BLaER1 (cell line): ENCODE measurements around the gene MYH3.
A peak's percentile ranks its signal among the peaks of the same experiment; 100 is the strongest.

Experiments
- H3K27ac ChIP-seq: shearing (Covaris generic); formaldehyde crosslinking; 2 replicates; pipeline ENCODE4 v1.8.1; 2022
- H3K27me3 ChIP-seq: shearing (Covaris generic); formaldehyde crosslinking; 2 replicates; pipeline ENCODE4 v1.8.1; 2022
- H3K36me3 ChIP-seq: shearing (Covaris generic); formaldehyde crosslinking; 2 replicates; pipeline ENCODE4 v1.8.1; 2022
- H3K4me1 ChIP-seq: shearing (Covaris generic); formaldehyde crosslinking; 2 replicates; pipeline ENCODE4 v1.8.1; 2022
- H3K4me2 ChIP-seq: shearing (Covaris generic); formaldehyde crosslinking; 2 replicates; pipeline ENCODE4 v1.8.1; 2022
- H3K4me3 ChIP-seq: shearing (Covaris generic); formaldehyde crosslinking; 2 replicates; pipeline ENCODE4 v1.8.1; 2022
- H3K9ac ChIP-seq: shearing (Covaris generic); formaldehyde crosslinking; 2 replicates; pipeline ENCODE4 v1.8.1; 2022
- H3K9me3 ChIP-seq: shearing (Covaris generic); formaldehyde crosslinking; 2 replicates; pipeline ENCODE4 v1.8.1; 2022
- H4K20me1 ChIP-seq: shearing (Covaris generic); formaldehyde crosslinking; 2 replicates; pipeline ENCODE4 v1.8.1; 2022
- Cebpa-rat ChIP-seq: shearing (Covaris generic); IDR thresholded peaks from 2 replicates; pipeline ENCODE4 v1.8.1; 2022

Gene MYH3

GRCh38 chr17:10605221-10605783, 51.8 kb downstream of the MYH3 start:
- no peak for TF ChIP-seq Cebpa-rat
- H3K9me3 ChIP-seq = no peaks in the 10 kb centered on the region
- no peak overlapping the region for H3K9ac ChIP-seq
- no peak overlapping the region for H3K4me2 ChIP-seq
- no peaks in the 10 kb centered on the region for H3K4me1 ChIP-seq
- no peaks in the 10 kb centered on the region for H4K20me1 ChIP-seq
- no peak overlapping the region for H3K4me3 ChIP-seq
- H3K27ac ChIP-seq = no peak overlapping the region
- H3K27me3 ChIP-seq = no peaks in the 10 kb centered on the region
- no peaks in the 10 kb centered on the region for H3K36me3 ChIP-seq

GRCh38 chr17:10604521-10604920, 52.6 kb downstream of the MYH3 start:
- no peaks in the 10 kb centered on the region for H3K9me3 ChIP-seq

GRCh38 chr17:10603931-10604330, 53.2 kb downstream of the MYH3 start:
- no peaks in the 10 kb centered on the region for H4K20me1 ChIP-seq
- H3K4me2 ChIP-seq = no peak overlapping the region
- no peaks in the 10 kb centered on the region for H3K27me3 ChIP-seq
- no peak overlapping the region for H3K27ac ChIP-seq
- H3K36me3 ChIP-seq = no peaks in the 10 kb centered on the region
- H3K4me3 ChIP-seq = no peak overlapping the region
- H3K4me1 ChIP-seq = no peaks in the 10 kb centered on the region
- TF ChIP-seq Cebpa-rat = no peak
- H3K9ac ChIP-seq = no peak overlapping the region
- H3K9me3 ChIP-seq = no peaks in the 10 kb centered on the region

More at GRCh38 chr17:10604521-10604920, 52.6 kb downstream of the MYH3 start:
- no peak overlapping the region for H3K4me2 ChIP-seq
- H3K4me3 ChIP-seq = no peak overlapping the region
- no peak overlapping the region for H3K9ac ChIP-seq
- H3K4me1 ChIP-seq = no peaks in the 10 kb centered on the region
- H4K20me1 ChIP-seq = no peaks in the 10 kb centered on the region
- no peak overlapping the region for H3K27ac ChIP-seq
- no peaks in the 10 kb centered on the region for H3K27me3 ChIP-seq
- H3K36me3 ChIP-seq = no peaks in the 10 kb centered on the region
- no peak for TF ChIP-seq Cebpa-rat

- Histone ChIP-seq H3K27ac (no peak overlapping the region), H4K20me1 (no peaks in the 10 kb centered on the region), H3K4me3 (no peak overlapping the region), H3K27me3 (no peaks in the 10 kb centered on the region), H3K4me1 (no peaks in the 10 kb centered on the region), H3K4me2 (no peak overlapping the region), H3K36me3 (no peaks in the 10 kb centered on the region), H3K9ac (no peak overlapping the region), H3K9me3 (no peaks in the 10 kb centered on the region)
- TF ChIP-seq Cebpa-rat = no peak
These were observed 56.5 kb downstream of the MYH3 start for GRCh38 chr17:10600571-10600970.

- no peaks in the 10 kb centered on the region for H3K27me3 ChIP-seq
- H3K9me3 ChIP-seq = no peaks in the 10 kb centered on the region
- no peaks in the 10 kb centered on the region for H3K4me1 ChIP-seq
- H3K4me3 ChIP-seq = no peak overlapping the region
- no peak overlapping the region for H3K4me2 ChIP-seq
- TF ChIP-seq Cebpa-rat = no peak
- no peaks in the 10 kb centered on the region for H3K36me3 ChIP-seq
- H3K27ac ChIP-seq = no peak overlapping the region
- no peak overlapping the region for H3K9ac ChIP-seq
- H4K20me1 ChIP-seq = no peaks in the 10 kb centered on the region
These were observed 58.5 kb downstream of the MYH3 start for GRCh38 chr17:10598621-10599020.

GRCh38 chr17:10589553-10590145, 67.5 kb downstream of the MYH3 start:
- no peak overlapping the region for H3K9ac ChIP-seq
- no peak for TF ChIP-seq Cebpa-rat
- H3K36me3 ChIP-seq = no peaks in the 10 kb centered on the region
- no peaks in the 10 kb centered on the region for H3K4me1 ChIP-seq
- H3K4me3 ChIP-seq = no peak overlapping the region
- H4K20me1 ChIP-seq = no peaks in the 10 kb centered on the region
- H3K27ac ChIP-seq = no peak overlapping the region
- no peak overlapping the region for H3K4me2 ChIP-seq
- H3K27me3 ChIP-seq = no peaks in the 10 kb centered on the region
- H3K9me3 ChIP-seq = no peaks in the 10 kb centered on the region

GRCh38 chr17:10585529-10585928, 71.6 kb downstream of the MYH3 start:
- Histone ChIP-seq H3K4me2 (no peak overlapping the region), H3K4me1 (no peaks in the 10 kb centered on the region), H3K9me3 (no peaks in the 10 kb centered on the region), H4K20me1 (no peaks in the 10 kb centered on the region), H3K27ac (no peak overlapping the region), H3K27me3 (no peaks in the 10 kb centered on the region), H3K9ac (no peak overlapping the region), H3K4me3 (no peak overlapping the region), H3K36me3 (no peaks in the 10 kb centered on the region)
- no peak for TF ChIP-seq Cebpa-rat

- no peak overlapping the region for H3K9ac ChIP-seq
- H3K4me3 ChIP-seq = no peak overlapping the region
- no peak overlapping the region for H3K27ac ChIP-seq
- H3K27me3 ChIP-seq = no peaks in the 10 kb centered on the region
- peaks cover 10% of the 10 kb centered on the region for H3K4me1 ChIP-seq
- H3K36me3 ChIP-seq = no peaks in the 10 kb centered on the region
- no peak for TF ChIP-seq Cebpa-rat
- H4K20me1 ChIP-seq = no peaks in the 10 kb centered on the region
- H3K4me2 ChIP-seq = no peak overlapping the region
- H3K9me3 ChIP-seq = no peaks in the 10 kb centered on the region
These were observed 73.3 kb downstream of the MYH3 start for GRCh38 chr17:10583834-10584233.

- Histone ChIP-seq H3K4me2 (peak overlapping the region; percentile 42), H3K9me3 (no peaks in the 10 kb centered on the region), H3K27me3 (no peaks in the 10 kb centered on the region), H4K20me1 (no peaks in the 10 kb centered on the region), H3K4me1 (peaks cover 10% of the 10 kb centered on the region), H3K9ac (no peak overlapping the region), H3K27ac (no peak overlapping the region), H3K4me3 (no peak overlapping the region), H3K36me3 (no peaks in the 10 kb centered on the region)
- TF ChIP-seq Cebpa-rat = no peak
These were observed 77.8 kb downstream of the MYH3 start for GRCh38 chr17:10579270-10579669.
